Left hindlimb (tissue), 1 donor: ENCODE measurements around the gene ARPC5.
A peak's percentile ranks its signal among the peaks of the same experiment; 100 is the strongest.
"Not testable (repeated sequence)": the region's sequence is repeated elsewhere in the genome, so short reads cannot be mapped to it uniquely, and the experiment has no call there.

Source experiments
- DNase-seq: peaks from one replicate; pipeline ENCODE4 v3.0.0-alpha.2; 2018

The ARPC5 gene

GRCh38 chr1:183635606-183636333, at the start of gene ARPC5:
ARPC5 (minus strand) TSS chr1:183635783; CDS start chr1:183635659, 124 bp downstream.
- peak; percentile 99 for DNase-seq

DNA sequence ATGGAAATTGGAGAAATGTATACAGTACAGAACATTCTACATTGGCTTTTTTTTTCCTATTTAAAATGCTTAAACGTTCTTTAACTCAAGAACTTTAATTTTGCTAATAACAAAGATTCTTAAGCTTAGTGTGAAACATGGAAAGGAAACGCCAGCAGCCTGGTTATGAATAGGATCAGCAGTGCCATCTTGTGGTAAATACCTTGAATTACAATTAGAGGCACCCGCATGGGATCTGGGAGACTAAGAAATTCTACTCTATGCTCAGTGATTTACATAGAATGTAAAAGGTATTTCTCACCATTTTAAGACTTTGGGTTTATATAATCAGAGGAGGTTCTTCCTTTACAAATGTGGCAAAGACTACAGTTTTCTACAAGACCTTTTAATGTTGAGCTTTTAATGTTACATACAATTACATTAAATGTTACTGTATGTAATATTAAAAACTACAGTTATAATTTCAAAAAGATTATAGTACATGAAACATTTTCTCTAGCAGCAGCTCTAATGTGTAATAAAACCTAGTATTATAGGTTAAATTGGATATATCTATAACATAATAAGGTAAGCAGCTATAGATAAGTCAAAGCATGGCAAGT, 49.6 kb upstream of the ARPC5 start:
- no peak for DNase-seq

- not testable (repeated sequence) for DNase-seq
Observed at GRCh38 chr1:183679363-183679762, 43.8 kb upstream of the ARPC5 start.

DNA sequence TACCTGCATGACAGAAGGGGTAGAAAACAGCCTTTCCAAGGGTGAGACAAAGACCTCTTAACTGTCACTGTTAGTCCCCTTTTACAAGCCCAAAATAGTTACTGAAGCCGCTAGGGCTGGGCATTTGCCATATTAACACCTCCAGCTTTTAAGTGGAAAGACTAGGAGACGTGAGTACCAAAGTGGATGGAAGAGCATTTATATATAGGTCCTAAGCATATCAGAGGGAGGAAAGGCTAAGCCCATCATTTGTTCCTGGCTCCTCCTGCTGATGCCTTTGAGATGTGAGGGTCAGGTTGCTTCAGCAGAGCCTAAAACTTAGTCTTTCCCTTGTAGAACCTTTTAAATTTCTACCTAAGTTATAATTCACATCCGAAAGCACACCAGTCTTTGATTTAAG, 43.2 kb upstream of the ARPC5 start:
- DNase-seq, result no peak

DNA sequence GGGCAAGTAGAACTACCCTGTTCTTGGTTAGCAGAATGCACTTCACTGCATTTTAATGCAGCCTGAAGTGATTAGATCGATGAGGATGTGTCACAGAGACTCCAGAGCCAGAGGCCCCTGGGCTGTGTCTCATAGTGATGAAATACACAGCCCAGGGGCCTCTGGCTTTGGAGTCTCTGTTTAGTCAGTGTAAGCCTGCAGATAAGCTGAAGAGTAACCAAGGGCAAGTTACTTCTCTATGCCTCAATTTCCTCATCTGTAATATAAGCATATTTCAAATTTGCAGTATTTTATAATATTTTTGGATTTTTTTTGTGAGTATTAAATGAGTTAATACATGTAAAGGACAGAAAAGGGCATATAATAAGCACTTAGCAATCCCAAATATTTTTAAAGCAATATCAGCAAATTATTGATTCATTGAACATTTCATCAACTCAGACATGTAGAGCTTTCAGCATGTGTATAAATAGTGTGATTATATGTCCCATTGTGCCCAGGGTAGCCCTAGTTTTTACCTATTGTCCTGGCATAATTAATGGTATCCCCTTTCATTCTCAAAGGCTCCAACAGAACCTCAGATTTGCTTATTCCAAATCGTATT, 41.1 kb upstream of the ARPC5 start:
- DNase-seq, result no peak

DNA sequence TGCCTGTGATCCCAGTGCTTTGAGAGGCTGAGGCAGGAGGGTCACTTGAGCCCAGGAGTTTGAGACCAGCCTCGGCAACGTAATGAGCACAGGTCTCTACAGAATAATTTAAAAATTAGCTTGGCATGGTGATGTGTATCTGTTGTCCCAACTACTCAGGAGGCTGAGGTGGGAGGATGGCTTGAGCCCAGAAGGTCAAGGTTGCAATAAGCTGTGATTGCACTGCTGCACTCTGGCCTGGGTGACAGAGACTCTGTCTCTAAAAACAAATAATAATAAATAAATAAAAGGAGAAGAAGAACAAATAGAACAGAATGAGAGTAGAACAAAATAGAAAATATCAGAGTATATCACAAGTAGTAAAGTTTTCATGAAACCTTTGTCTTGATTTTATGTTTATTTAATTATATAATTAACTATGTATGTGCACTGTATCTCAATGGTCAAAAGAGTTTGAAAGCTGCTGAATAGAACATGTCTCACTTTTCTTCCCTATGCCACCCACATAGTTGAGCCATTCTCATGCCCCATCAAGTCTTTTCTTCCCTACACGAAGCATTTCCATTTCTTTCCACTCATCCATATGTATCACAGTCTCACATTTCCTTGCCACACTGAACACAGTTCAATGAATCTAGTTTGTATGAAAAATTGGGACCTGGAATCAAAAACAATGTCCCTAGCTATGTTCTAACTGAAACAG, 40.5 kb upstream of the ARPC5 start:
- DNase-seq, result no peak

- no peak for DNase-seq
Observed at GRCh38 chr1:183675381-183675780, 39.8 kb upstream of the ARPC5 start.

DNA sequence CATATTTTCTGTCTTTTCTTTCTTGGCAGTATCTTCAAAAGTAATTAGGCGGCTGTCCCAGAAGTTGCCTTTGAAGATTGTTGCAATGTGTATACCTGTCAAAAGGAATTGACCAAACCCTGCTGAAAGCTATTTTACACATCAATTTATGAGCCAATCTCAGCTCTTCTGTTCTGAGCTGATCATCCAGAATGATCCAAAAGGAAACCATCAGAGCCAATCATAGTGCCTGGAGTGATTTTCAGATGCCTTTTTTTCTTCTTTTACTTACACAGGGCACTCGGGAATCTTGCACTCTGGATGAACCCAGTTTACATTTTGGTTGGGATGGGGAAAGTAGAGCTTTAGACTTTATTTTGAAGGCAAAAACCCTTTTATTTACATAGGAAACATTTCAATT, 39.3 kb upstream of the ARPC5 start:
- no peak for DNase-seq

DNA sequence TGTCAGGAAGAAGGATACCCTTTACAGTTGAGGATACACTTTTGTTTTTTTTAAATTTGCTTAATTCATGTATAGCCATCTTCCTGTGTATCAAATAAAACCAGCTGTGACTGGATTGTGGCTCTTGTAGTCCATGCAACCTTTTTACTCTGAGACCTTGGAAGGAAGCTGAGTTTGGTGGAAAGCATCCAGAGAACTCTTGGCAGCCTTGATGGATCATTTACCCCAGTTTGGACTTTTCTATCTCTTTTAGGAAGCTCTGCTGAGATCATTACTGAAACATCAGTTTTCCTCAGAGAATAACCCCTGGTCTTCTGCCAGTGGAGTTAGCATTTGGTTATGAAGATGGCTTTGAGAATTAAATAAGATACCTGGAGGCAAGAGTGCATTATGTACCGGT, 38.8 kb upstream of the ARPC5 start:
- peak; percentile 83 for DNase-seq

GRCh38 chr1:183673605-183674323, 38.2 kb upstream of the ARPC5 start:
- DNase-seq, result no peak

DNA sequence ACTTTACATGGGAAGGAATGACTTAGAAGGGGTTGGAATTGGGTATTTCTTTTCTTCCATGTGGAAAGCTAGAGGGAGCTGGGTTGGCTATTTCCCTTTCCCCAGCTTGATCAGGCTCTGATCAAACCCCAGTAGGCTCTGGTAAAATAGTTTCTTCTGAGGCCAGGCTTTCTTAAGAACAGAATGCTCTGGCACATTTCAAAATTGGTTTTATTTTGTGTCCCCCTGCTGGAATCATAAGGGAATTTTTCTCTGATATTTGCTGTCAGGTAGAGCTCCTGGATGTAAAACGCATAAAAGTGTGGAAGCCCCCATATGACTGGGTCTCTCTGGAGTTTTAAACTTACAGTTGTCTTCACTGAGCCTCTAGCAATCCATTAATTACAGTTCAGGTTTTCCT, 34.6 kb upstream of the ARPC5 start:
- DNase-seq, result no peak

DNA sequence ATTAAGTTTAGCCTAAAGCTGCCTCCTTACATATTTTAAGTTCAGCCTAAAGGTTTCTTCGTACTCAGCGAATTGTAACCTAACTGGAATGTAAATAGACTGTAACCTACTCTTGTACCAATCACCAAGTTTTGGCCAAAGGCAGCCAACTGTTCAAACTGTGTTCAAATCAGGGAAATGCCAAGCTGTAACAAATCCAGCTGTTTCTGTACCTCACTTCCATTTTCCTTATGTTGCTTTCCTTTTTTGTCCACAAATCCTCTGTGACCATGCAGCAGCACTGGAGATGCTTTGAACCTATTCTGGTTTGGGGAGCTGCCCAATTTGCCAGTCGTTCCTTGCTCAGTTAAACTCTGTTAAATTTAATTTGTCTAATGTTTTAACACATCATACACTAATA, 20.8 kb upstream of the ARPC5 start:
- DNase-seq, result no peak

GRCh38 chr1:183655562-183656075, 20.0 kb upstream of the ARPC5 start:
- DNase-seq, result peak; percentile 80

DNA sequence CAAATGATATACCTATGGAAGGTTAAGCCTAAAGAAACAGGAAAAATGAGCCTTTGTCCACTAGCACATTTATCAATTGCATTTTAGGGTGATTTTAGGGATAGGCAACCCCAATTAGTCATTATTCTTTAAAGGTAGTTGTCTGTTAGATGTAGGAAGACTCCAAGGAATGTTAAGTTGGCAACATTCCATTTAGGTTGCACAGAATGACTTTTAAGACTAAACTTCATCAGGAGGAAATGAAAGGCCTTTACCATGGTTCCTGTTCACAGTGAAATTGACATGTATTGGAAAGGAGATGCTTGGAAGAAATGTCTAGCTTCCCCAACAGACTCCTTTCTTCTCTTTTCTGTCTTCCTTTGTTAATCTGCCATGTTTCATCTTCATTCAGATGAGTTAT, 19.1 kb upstream of the ARPC5 start:
- DNase-seq, result no peak

GRCh38 chr1:183653876-183654451, 18.4 kb upstream of the ARPC5 start:
- no peak for DNase-seq

DNA sequence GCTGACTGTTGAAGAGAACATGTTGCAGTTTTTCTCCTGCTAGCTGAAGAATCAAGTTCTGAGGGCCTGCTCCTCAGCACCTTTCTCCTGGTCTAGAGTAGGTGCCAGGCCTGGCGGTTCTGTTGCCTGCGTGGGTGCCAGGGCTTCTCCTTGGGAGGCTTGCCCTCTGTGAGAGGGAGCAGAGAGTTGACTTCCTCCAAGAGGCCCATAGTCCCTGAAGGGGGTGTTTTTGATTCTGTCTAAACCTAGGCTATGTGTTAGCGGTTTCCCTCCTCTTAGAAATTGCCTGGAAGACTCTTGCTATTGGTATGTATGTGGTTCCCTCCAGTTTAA, 17.8 kb upstream of the ARPC5 start:
- no peak for DNase-seq

- no peak for DNase-seq
Observed at GRCh38 chr1:183652547-183653461, 17.2 kb upstream of the ARPC5 start, which contains the start of gene APOBEC4. APOBEC4 (minus strand) TSS chr1:183653316; CDS start chr1:183648781, 4,535 bp downstream.

DNA sequence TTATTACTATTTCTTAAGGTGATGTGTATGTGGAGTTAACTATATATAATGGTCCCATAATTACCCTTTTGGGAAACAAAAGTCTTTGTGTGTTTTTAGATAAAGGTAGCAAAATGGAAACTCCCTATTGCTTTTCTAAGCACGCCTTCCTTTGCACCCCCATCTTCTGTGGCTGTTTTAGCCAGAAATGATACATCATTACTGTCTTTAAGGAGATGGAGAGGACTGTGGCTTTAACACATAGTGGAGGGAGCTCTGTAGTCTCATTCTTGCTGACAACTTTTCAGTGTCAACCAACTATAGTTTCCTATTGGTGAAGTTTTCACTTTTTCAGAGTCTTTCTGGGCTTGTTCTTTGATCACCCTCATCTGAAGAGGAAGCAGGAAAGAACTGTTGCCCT, 16.5 kb upstream of the ARPC5 start:
- no peak for DNase-seq

DNA sequence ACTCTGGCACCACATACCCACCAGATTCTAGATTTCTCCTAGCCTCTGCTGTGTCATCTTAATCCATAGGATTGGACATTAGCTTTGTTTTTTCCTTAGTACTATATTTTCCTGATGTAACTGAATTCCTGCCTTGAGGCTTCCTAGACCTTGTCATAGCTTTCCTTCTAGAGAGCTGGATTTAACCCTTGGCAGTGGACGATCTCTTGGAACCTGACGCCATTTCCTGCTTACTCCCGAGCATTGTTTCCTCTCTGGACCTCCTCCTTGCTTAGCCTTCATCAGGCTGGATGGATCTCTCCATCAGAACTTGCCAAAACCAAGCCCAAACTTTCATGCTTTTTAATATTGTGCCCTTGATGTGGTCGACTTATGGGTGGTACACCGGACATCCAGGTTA, 16.0 kb upstream of the ARPC5 start:
- no peak for DNase-seq

DNA sequence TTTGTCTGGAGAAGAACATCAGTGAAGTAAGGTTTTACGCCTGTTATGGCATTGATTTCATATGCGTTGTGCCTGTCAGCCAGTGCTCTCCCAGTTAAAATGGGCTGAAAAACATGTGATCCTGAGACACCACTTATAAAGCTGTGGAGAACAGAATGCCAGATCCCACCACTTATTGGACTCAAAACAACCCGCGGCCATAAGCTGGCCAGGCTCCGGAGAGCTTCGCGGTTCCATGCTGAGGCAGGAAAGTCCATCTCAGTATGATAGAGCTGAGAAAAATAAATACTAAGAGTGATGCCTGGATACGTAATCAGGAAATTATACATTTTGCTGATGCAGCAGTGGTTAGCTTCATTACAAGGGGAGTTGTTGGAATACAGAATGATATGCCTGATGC, 12.5 kb upstream of the ARPC5 start:
- no peak for DNase-seq

- no peak for DNase-seq
Observed at GRCh38 chr1:183646776-183647175, 11.2 kb upstream of the ARPC5 start.
